ENCODE data around the gene BCL11A. TPM values are rescaled to one million over a fixed set of nuclear protein-coding genes. Genes with fewer than 3 reads are reported as not detected.

BCL11A gene
- total RNA-seq, 1 experiment from 2014 or later: not detected

DNA sequence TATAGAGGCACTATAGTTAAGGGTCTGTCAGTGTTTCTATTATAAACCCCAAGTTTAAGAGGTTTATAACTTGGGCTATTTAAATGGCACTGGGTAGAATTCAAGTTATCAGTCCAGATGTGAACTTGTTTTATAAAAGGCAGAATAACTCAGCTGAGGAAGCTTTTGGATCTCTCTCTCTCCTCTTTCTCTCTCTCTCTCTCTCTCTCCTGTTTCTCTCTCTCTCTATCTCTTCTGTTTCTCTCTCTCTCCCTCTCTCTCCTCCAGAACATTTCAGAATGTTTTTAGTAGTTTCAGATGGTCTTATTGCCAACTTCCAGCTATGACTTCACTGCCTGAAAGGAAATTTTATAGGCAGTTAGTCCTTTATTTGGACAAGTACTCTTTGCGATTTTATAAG is 6.4 kb upstream of the BCL11A start:
- DNase-seq (ENCODE audit: low spot score): no peak

- DNase-seq (ENCODE audit: low spot score): no peak
Measured at GRCh38 chr2:60558536-60558935, 5.1 kb upstream of the BCL11A start.

GRCh38 chr2:60557486-60557864 is 4.0 kb upstream of the BCL11A start:
- DNase-seq (ENCODE audit: low spot score): no peak

DNA sequence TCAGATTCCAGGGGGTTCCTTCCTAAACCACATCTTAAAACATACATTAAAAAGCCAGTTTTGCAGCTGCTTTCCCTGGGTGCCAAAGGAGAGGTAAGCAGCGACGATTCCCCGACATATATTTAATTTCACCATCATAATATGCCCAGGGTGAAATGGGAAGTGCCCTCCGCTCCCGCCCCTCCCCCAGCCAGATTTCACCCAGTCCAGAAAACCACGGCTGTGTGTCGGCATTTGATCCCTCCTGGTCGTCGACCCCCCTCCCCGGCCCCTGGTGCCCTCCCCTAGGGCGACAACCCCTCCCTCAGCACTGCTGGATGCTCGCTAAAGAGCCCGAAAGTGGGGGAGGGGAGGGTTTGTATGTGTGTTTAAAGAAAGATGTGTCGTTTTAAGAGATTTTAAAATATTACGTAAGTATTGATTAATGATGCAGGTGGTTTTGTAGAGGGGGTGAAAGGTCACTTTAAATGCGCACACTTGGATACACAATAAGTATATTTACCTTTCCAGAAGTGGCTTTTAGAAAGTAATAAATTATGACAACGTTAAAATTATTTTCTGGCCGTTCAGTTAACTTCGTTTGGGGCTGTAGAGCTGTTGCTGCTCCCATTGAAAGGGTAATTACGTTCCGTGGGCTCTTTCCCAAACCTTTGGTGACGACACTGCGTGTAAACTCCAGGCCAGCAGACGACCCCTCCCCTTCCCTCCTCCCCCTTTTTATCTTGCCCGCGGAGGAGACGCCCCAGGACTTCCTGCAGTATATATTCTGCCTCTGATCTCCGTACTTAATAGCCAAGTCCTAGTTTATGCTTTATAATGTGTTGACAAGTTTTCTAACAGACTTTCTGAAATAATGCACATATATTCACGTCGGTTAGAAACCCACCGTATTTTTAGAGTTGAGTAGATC is 3.4 kb upstream of the BCL11A start:
- no peak for DNase-seq (ENCODE audit: low spot score)

GRCh38 chr2:60556175-60556574 is 2.7 kb upstream of the BCL11A start:
- DNase-seq (ENCODE audit: low spot score): no peak

DNA sequence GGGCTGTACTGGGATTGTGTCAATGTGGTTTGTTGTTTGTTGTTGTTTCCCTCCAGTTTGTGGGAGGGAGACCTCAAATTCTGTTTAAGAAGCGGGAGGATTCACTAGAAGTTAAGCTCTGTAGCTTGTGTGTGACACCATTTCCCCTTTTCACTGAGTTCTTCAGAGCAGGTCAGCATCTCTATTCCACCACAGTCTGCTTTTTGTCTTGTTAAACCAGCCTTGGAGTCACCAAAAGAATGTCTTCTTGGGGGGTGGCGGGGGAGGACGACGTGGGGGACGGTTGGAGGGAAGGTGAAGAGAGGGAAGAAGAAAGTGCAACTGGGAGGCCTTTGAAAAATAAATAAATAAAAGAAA is 2.3 kb upstream of the BCL11A start:
- DNase-seq (ENCODE audit: low spot score): no peak

DNA sequence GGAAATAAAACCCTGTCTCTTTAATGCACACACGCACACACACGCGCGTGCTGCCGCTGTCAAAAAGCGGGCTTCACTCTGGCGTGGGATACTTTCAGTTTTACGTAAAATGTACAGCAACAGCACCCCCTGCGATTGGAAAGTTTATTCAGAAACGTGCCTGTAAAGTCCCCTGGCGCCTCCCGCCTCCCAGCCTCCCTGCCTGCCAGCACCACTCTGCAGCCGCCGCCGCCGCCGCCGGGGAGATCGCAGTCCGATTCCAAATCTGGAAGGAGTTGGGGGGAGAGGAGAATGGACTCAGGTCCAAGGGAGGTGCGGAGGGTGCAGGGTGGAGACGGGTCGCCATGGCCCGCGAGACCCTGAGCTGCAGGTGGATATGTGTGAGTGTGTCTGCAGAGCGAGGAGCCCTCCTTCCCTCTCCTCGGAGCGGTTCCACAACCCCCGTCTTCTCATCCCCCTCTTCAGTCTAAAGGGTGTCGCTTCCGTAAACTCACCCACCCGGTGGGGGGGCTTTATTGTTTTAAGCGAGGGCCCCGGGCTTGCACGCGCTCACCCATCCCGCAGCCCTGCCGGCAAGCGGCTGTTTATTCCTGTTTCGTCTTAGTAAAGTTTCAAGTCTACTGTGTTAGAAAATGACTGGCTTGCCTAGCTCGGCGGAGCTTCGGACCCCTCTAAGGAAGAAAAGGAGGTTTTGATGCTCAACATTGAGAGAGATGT is 1.8 kb upstream of the BCL11A start:
- peak; percentile 40 for DNase-seq (ENCODE audit: low spot score)

- no peak for DNase-seq (ENCODE audit: low spot score)
Measured at GRCh38 chr2:60554646-60555065, 1.2 kb upstream of the BCL11A start.

- DNase-seq (ENCODE audit: low spot score): no peak
Measured at GRCh38 chr2:60554074-60554645, 706 bp upstream of the BCL11A start.

GRCh38 chr2:60552851-60553494 is 481 bp downstream of the BCL11A start:
- no peak for DNase-seq (ENCODE audit: low spot score)

DNA sequence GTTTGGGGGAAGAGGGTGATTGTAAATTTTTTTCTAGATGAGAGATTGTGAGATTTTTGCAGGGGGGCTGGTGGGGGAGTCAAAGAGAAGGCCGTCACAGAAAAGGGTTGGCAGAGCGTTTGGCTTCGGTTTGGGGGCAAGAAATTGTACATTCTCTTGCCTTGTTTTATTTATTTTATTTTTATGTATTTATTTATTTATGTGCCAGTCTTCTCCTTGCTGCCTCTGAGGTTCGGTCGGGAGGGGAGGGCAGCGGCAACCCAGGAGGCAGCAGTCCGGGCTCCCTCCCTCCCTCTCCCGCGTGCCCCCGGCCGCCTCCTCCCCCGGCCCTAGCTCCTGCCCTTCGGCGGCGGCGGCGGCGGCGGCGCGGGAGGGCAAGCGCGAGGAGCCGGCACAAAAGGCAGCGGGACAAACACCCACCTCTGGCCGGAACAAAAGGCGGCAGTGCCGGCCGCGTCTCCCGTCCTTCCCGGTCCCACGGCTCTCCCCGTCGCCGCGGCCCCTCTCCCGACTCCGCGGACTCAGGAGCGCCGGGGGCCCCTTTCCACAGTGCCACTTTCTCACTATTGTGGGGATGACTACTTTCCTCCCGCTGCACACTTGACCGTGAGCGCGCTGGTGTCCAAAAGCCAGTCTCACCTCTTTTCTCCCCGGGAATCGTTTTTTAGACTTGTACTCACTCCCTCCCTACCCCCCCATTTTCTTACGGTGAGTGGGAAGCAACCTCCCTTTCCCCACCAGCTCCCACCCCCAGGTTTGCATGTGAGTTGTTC is 1.2 kb downstream of the BCL11A start:
- no peak for DNase-seq (ENCODE audit: low spot score)

DNA sequence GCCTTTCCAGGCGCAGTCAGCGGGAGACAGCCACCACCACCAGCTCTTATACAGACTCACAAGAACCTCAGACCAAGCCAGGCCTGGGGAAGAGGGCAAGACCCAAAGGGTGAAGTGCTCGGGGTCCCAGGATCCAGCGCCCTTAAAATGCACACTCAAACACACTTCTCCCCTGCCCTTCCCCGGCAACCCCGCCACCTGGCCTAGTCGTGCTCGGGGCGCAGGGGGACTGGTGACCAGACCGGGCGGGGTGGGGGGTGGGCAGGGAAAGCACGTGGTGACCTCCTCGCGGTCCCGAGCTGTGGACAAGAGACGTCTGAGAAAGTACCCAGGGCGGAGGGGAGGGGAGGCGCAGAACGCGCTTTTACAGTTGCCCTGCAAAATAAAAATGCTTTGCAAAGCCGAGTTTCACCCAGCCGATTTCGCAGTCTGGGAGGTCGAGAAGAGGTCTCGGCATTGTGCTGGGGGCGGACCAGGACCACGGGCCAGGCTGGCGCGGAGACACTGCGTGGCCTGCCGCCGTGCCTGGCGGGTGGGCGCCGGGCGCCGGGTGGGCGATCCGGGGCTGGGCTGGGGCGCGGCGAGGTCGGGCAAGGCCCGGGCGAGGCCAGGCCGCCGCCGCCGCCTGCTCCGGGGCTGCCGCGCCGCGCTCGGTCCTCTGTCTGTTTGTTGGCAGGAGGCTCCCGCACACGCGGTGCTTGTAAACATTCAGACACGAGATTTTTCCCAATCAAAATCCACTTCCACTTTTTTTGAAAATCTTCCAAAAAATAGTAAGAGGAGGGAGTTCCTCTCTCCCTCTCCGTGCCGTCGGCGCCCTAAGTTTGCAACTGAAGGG is 2.0 kb downstream of the BCL11A start:
- no peak for DNase-seq (ENCODE audit: low spot score)

DNA sequence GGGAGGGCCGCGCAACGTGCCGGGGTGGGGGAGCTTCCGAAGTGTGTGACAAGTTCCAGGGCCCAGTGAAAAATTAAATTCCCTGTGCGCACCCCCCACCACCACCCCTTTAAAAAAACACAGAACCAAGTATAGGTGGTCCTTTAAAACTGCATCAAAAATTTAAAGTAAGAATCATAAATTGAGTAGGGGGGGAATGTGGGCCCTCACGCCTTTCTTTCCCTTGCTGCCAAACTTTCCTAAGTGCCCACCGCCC is 2.5 kb downstream of the BCL11A start:
- no peak for DNase-seq (ENCODE audit: low spot score)

- peak; percentile 43 for DNase-seq (ENCODE audit: low spot score)
Measured at GRCh38 chr2:60550178-60550983, 3.1 kb downstream of the BCL11A start.

DNA sequence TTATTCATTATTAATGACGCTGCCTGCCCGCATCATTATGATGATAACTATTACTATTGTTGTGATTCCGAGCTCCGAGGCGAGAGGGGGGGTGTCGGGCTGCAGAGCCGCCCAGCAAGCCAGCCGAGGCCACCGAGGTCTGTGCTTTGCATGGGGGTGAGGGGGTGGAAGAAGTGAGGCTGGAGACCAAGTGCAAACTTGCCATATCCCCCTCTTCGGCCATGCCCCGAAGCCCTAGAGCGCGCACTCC is 3.6 kb downstream of the BCL11A start:
- no peak for DNase-seq (ENCODE audit: low spot score)

- no peak for DNase-seq (ENCODE audit: low spot score)
Measured at GRCh38 chr2:60549238-60549927, 4.1 kb downstream of the BCL11A start.

DNA sequence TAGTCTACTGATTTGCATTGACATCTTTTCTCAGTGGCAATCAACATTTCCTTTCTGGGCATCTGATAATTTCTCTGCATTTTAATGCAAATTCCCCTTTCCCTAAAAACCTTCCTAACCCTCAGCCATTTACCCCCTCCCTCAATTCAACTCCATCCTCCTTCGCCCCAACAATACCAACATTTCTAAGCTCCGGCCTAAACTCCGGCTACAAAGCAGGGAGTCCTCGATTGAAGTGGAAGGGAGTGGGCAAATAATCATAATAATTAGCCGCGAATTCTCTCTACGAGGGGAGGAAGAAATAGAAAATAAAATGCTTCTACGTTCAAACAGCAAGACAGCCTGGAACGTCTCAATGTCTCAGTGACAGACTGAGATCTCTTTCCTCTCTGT is 4.6 kb downstream of the BCL11A start:
- no peak for DNase-seq (ENCODE audit: low spot score)

- no peak for DNase-seq (ENCODE audit: low spot score)
Measured at GRCh38 chr2:60548311-60548710, 5.1 kb downstream of the BCL11A start.

DNA sequence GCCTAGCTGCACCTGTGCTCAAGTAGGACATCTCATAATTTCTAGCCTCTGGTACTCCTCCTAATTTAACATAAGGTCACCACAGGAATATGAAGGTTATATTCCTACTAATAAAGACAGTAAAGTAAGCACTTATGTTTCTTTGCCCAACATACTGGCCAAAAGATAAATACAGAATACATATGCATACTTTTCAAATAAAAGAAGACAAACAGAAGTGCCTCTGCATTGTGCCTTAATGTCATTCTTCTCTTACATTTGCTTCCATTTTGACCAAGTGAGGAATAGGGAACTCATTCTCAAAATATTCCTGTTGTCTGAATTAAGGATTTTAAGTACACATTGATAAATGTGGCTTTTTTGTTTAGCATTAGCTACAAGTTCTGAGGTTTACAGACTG is 5.6 kb downstream of the BCL11A start:
- no peak for DNase-seq (ENCODE audit: low spot score)

Data from A172 (cell line).